Left ventricle myocardium inferior (tissue), 1 donor: ENCODE measurements around the gene PLA2G4B. TPM values are rescaled to one million over a fixed set of nuclear protein-coding genes. Genes with fewer than 3 reads are reported as not detected.

Source experiments
- DNase-seq: peaks from one replicate; pipeline ENCODE4 v3.0.0-alpha.2; 2020
- H3K27ac ChIP-seq: fragments of 200-600 bp; replicated peaks from 2 replicates; pipeline ENCODE4 v1.8.0; 2021
- H3K27me3 ChIP-seq: fragments of 200-600 bp; 2 replicates; pipeline ENCODE4 v1.8.0; 2021; ENCODE audit warnings: low read depth
- H3K36me3 ChIP-seq: fragments of 200-600 bp; 2 replicates; pipeline ENCODE4 v1.8.0; 2021
- H3K4me1 ChIP-seq: fragments of 200-600 bp; 2 replicates; pipeline ENCODE4 v1.8.0; 2021
- H3K4me3 ChIP-seq: fragments of 200-600 bp; 2 replicates; pipeline ENCODE4 v1.8.0; 2021; ENCODE audit warnings: mild to moderate bottlenecking, moderate library complexity
- H3K9me3 ChIP-seq: fragments of 200-600 bp; replicated peaks from 2 replicates; pipeline ENCODE4 v1.8.0; 2021
- CTCF ChIP-seq: fragments of 200-600 bp; IDR thresholded peaks from 2 replicates; pipeline ENCODE4 v1.8.0; 2021; ENCODE audit warnings: antibody characterized with exemption, mild to moderate bottlenecking, borderline replicate concordance
- intact Hi-C: fragments of 100-400 bp; cut with micrococcal nuclease; formaldehyde crosslinking; loops from one replicate; pipeline ENCODE4 v1.11.0; 2022
- total RNA-seq: library from RNA; stranded (reverse); fragmentation: NEBNext Ultra II Directional; extraction: Animal tissue kit (Norgen Biotek cat#: 25700); gene quantifications from one replicate; pipeline ENCODE4 v1.2.1, GENCODE V29; 2021
- donor health status: DM: no; HTN: yes; CAD: no; lungs with severe emphysema.

Gene PLA2G4B
- total RNA-seq, 1 donor from 2014 or later = 3.8 TPM

GRCh38 chr15:41883484-41883825, 44.8 kb downstream of the PLA2G4B start:
- intact Hi-C loops = no loop called here
- no peak for TF ChIP-seq CTCF
- peaks cover 26% of the 10 kb centered on the region for H3K4me1 ChIP-seq
- H3K27me3 ChIP-seq = peaks cover 27% of the 10 kb centered on the region
- no peaks in the 10 kb centered on the region for H3K36me3 ChIP-seq
- DNase-seq = no peak
- no peak overlapping the region for H3K4me3 ChIP-seq
- H3K27ac ChIP-seq = no peak overlapping the region
- no peaks in the 10 kb centered on the region for H3K9me3 ChIP-seq

- peaks cover 24% of the 10 kb centered on the region for H3K4me1 ChIP-seq
- intact Hi-C loops = no loop called here
These were observed 45.8 kb downstream of the PLA2G4B start for GRCh38 chr15:41884458-41884857.

GRCh38 chr15:41885321-41885720, 46.7 kb downstream of the PLA2G4B start:
- Histone ChIP-seq H3K4me1 (peaks cover 24% of the 10 kb centered on the region), H3K4me3 (no peak overlapping the region), H3K27me3 (peaks cover 21% of the 10 kb centered on the region), H3K36me3 (no peaks in the 10 kb centered on the region), H3K9me3 (no peaks in the 10 kb centered on the region), H3K27ac (no peak overlapping the region)
- no peak for DNase-seq
- intact Hi-C loops = no loop called here
- no peak for TF ChIP-seq CTCF

More at GRCh38 chr15:41884458-41884857, 45.8 kb downstream of the PLA2G4B start:
- H3K27ac ChIP-seq = no peak overlapping the region
- no peaks in the 10 kb centered on the region for H3K36me3 ChIP-seq
- H3K27me3 ChIP-seq = peaks cover 27% of the 10 kb centered on the region
- no peaks in the 10 kb centered on the region for H3K9me3 ChIP-seq
- DNase-seq = no peak
- no peak for TF ChIP-seq CTCF
- no peak overlapping the region for H3K4me3 ChIP-seq

GRCh38 chr15:41885841-41886240, 47.2 kb downstream of the PLA2G4B start:
- H3K4me1 ChIP-seq = peaks cover 24% of the 10 kb centered on the region
- H3K4me3 ChIP-seq = no peak overlapping the region
- TF ChIP-seq CTCF = no peak
- DNase-seq = no peak
- H3K36me3 ChIP-seq = no peaks in the 10 kb centered on the region
- H3K27me3 ChIP-seq = peaks cover 16% of the 10 kb centered on the region
- no peaks in the 10 kb centered on the region for H3K9me3 ChIP-seq
- no peak overlapping the region for H3K27ac ChIP-seq
- intact Hi-C loops = no loop called here

GRCh38 chr15:41886741-41887140, 48.1 kb downstream of the PLA2G4B start:
- Histone ChIP-seq H3K27ac (no peak overlapping the region), H3K27me3 (peaks cover 8% of the 10 kb centered on the region), H3K9me3 (no peaks in the 10 kb centered on the region), H3K36me3 (no peaks in the 10 kb centered on the region), H3K4me1 (peaks cover 22% of the 10 kb centered on the region), H3K4me3 (no peak overlapping the region)
- DNase-seq = no peak
- TF ChIP-seq CTCF = no peak
- intact Hi-C loops = no loop called here

- TF ChIP-seq CTCF = no peak
- Histone ChIP-seq H3K27me3 (peaks cover 3% of the 10 kb centered on the region), H3K36me3 (no peaks in the 10 kb centered on the region), H3K9me3 (no peaks in the 10 kb centered on the region), H3K27ac (no peak overlapping the region), H3K4me1 (peaks cover 22% of the 10 kb centered on the region), H3K4me3 (no peak overlapping the region)
- DNase-seq = no peak
- intact Hi-C loops = no loop called here
These were observed 48.5 kb downstream of the PLA2G4B start for GRCh38 chr15:41887161-41887560.
